Esophagus squamous epithelium (tissue), 4 donors: Measurements from ENCODE around the gene SHISA2.

ENCODE experiments used
- POLR2A ChIP-seq, 4 donors: fragments of 450-650 bp; IDR thresholded peaks; one replicate each; pipeline ENCODE4 v1.6.1; 2017; ENCODE audit warnings: antibody characterized with exemption in 4 of 4, mild to moderate bottlenecking in 4 of 4, moderate library complexity in 3 of 4
- TF ChIP-seq, protein P1 (sequence below), 6 experiments: fragments of 450-650 bp in 4 of 6; fragments of 200-600 bp in 2 of 6; sonication (generic) in 2 of 6; IDR thresholded peaks; one replicate each; pipeline ENCODE4 v1.5.1; 2016 to 2019; ENCODE audit warnings: antibody characterized with exemption in 6 of 6, mild to moderate bottlenecking in 4 of 6, moderate library complexity in 4 of 6

DNA sequence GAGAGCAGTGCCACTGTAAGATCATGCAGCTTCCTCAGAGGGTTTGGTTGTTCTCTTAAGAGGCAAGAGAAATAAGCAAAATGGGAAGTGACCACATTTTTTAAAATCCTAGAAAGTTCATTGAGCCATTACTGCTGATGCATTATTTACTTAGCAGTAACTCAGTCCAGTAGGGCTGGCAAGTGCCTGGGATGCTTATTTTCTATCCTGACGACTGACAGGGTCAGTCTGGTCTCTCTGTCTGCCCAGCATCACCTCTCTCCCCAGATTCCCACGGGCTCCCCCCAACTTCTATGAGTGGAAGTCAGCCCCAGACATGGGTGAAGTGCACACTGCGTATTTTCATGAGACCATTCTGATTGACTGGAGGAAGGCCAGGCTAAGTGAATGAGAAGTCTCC lies 10.4 kb downstream of the SHISA2 start:
- no peak for TF ChIP-seq POLR2A (IDR thresholded peaks at IDR 0.05)
- TF ChIP-seq, protein P1, sequence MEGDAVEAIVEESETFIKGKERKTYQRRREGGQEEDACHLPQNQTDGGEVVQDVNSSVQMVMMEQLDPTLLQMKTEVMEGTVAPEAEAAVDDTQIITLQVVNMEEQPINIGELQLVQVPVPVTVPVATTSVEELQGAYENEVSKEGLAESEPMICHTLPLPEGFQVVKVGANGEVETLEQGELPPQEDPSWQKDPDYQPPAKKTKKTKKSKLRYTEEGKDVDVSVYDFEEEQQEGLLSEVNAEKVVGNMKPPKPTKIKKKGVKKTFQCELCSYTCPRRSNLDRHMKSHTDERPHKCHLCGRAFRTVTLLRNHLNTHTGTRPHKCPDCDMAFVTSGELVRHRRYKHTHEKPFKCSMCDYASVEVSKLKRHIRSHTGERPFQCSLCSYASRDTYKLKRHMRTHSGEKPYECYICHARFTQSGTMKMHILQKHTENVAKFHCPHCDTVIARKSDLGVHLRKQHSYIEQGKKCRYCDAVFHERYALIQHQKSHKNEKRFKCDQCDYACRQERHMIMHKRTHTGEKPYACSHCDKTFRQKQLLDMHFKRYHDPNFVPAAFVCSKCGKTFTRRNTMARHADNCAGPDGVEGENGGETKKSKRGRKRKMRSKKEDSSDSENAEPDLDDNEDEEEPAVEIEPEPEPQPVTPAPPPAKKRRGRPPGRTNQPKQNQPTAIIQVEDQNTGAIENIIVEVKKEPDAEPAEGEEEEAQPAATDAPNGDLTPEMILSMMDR (IDR thresholded peaks at IDR 0.05), result no peak
